ENCODE measurements around the gene AP1M2.

GRCh38 chr19:10568062-10568825 lies 18.9 kb downstream of the AP1M2 start:
- TF ChIP-seq CTCF (IDR thresholded peaks at IDR 0.05): no peak
- TF ChIP-seq POLR2A (IDR thresholded peaks at IDR 0.05): no peak

Data from adrenal gland (tissue), 5 donors.